ENCODE measurements around the gene MCHR1. TPM values are rescaled to one million over a fixed set of nuclear protein-coding genes. Genes with fewer than 3 reads are reported as not detected.

The MCHR1 gene
- total and polyA plus RNA-seq, 9 of the 15 experiments (the other 6 are each of a cell fraction or from before 2014, with no cell fraction given): 0.03 to 0.50 TPM; not detected in 7

DNA sequence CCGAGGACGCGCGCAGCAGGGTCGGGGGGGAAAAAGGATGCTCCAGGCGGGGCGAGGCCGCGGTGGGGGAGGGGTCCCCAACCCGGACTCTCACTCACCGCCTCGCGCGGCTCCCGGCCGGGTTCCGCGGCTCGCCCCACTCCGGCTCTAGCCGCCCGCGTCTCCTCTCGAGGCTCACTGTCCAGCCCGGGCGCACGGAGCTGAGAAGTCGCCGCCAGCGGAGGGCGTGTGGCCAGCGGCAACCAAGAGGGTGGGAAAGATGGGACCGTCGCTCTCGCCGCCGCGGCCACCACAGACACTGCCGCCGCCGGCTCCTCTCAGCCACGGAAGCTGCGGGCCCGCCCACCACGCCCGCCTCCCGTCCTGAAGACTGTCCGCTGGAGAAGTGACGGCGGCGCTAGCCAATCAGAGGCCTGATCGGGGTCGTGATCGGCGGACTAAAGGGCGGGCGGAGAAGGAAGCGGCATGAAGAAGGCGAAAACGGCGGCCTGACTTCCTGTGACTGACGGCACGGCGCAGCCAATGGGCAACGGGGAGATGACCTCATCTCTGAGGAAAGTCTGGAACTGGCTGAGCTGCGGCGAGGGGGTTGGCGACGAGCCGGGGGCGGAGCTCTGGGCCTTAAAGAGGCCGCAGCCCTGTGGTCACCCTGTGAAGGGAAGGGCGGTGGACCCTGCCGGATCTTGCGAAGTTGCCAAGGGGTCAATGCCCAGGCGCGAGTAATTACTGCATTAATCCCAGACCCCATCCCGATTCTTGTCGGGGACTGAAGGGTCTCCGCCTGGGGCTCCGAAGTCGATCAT lies 42.7 kb upstream of the MCHR1 start, which contains the start of gene MRTFA (continued):
- TF ChIP-seq ZBTB1 (CRISPR knock-in tag; IDR thresholded peaks at IDR 0.05; ENCODE audit: borderline replicate concordance, low read depth): peak; percentile 84
- TF ChIP-seq CREM (IDR thresholded peaks at IDR 0.05; ENCODE audit: low read depth): peak; percentile 74
- TF ChIP-seq RCOR1 (IDR thresholded peaks at IDR 0.05; ENCODE audit: borderline replicate concordance in 1 of 2, low read depth in 2 of 2, low read length in 2 of 2): peak in 1 of 2 experiments; percentile 35; a peak in 1 of 4 replicates
- no peak for TF ChIP-seq TAL1 (IDR thresholded peaks at IDR 0.05)
- TF ChIP-seq TBP (optimal IDR thresholded peaks at IDR 0.05; ENCODE audit: low read depth, low read length): peak; percentile 76
- TF ChIP-seq, protein P1, sequence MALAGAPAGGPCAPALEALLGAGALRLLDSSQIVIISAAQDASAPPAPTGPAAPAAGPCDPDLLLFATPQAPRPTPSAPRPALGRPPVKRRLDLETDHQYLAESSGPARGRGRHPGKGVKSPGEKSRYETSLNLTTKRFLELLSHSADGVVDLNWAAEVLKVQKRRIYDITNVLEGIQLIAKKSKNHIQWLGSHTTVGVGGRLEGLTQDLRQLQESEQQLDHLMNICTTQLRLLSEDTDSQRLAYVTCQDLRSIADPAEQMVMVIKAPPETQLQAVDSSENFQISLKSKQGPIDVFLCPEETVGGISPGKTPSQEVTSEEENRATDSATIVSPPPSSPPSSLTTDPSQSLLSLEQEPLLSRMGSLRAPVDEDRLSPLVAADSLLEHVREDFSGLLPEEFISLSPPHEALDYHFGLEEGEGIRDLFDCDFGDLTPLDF (CRISPR knock-in tag; IDR thresholded peaks at IDR 0.05): 0 out of 2 replicates have a peak, but pooled peaks have one; percentile 51
- peak; percentile 73 for TF ChIP-seq SP2 (IDR thresholded peaks at IDR 0.05; ENCODE audit: extremely low read depth, low read depth, low read length, poor library complexity, severe bottlenecking)
- peak; percentile 61; the same call in 1 of the 2 replicates for TF ChIP-seq IRF2 (CRISPR knock-in tag; IDR thresholded peaks at IDR 0.05)
- 0 out of 2 replicates have a peak, but pooled peaks have one; percentile 61 for TF ChIP-seq KDM2B (CRISPR knock-in tag; IDR thresholded peaks at IDR 0.05)
- TF ChIP-seq ZBTB40 (IDR thresholded peaks at IDR 0.05): peak; percentile 83
- TF ChIP-seq ZBTB40 (CRISPR knock-in tag; IDR thresholded peaks at IDR 0.05): no peak
- no peak for TF ChIP-seq ZC3H11A (IDR thresholded peaks at IDR 0.05; ENCODE audit: low read depth, low read length)
- TF ChIP-seq RAD51 (IDR thresholded peaks at IDR 0.05; ENCODE audit: borderline replicate concordance, low read depth): no peak
- peak; percentile 99 for TF ChIP-seq ATF7 (IDR thresholded peaks at IDR 0.05)
- TF ChIP-seq ATF2 (CRISPR knock-in tag; IDR thresholded peaks at IDR 0.05): peak; percentile 83
- TF ChIP-seq NRF1 (conservative IDR thresholded peaks at IDR 0.05 in 1 of 2, IDR thresholded peaks at IDR 0.05 in 1 of 2): peak; percentile 67 to 74

All from K562 (cell line).